Stimulated activated CD8-positive, alpha-beta memory T cell treated with anti-CD3 and anti-CD28 coated beads, Interleukin-12 subunit alpha, Interleukin-12 subunit beta, amount 100 ng/mL, for 1 hour (primary cell): ENCODE measurements around the gene RPS10.

Experiments
- DNase-seq: peaks from one replicate; pipeline ENCODE4 v3.0.0-alpha.2; 2020; ENCODE audit warnings: low read depth

The RPS10 gene

DNA sequence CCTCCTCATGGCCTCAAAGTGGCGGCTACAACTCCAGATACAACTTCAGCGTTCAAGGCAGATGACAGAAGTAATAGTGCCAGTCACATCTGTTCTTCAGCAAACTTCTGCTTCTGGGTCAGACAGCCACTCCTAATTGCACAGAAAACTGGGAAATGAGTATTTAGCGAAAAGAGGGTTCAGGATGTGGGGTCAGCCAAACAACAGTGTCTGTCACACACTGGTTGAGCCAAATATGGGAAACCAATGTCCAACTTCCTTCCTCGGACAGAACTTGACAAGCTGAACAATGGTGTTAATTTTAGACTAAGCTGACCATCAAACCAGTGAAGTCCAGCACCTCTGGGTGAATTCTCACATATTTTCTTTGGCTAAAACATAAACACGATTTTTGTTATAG is 55.5 kb downstream of the RPS10 start:
- DNase-seq = no peak

DNA sequence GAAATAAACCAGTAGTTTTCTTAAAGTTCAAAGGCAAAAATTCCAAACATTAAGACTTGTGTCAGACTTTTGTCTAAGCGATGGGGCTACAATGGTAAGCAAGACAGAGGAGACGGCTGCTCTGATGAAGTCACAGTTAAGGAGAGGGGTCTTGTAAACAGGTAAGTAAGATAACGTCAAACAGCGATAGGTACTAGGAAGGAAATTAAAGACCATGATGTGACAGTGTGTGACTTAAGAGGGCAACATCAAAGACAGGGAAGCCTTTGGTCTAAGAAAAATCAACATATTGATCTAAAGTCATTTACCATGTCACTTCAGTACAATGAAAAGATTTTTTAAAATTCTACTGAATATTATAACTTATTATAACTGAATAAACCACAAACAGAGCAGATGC is 56.5 kb downstream of the RPS10 start:
- DNase-seq = no peak
